Activated CD4-positive, alpha-beta T cell treated with anti-CD3 and anti-CD28 coated beads, Interleukin-2, amount 10 ng/mL, durations not matched to agents 7 days and 5 days (primary cell): Measurements from ENCODE around the gene SOAT1. TPM values are rescaled to one million over a fixed set of nuclear protein-coding genes. Genes with fewer than 3 reads are reported as not detected.
A peak's percentile ranks its signal among the peaks of the same experiment; 100 is the strongest.
"Not testable (repeated sequence)": the region's sequence is repeated elsewhere in the genome, so short reads cannot be mapped to it uniquely, and the experiment has no call there.

Source experiments
- CTCF ChIA-PET: fragments of 350-600 bp; sonication (Branson Sonifier 250); formaldehyde crosslinking; loops from one replicate; lab custom pipeline; 2021; ENCODE audit warnings: antibody characterized with exemption; lab: Charles Lee
- POLR2A ChIA-PET: fragments of 350-600 bp; sonication (Branson Sonifier 250); formaldehyde crosslinking; loops from one replicate; lab custom pipeline; 2021; ENCODE audit warnings: antibody characterized with exemption; lab: Charles Lee
- DNase-seq: peaks from one replicate; pipeline ENCODE4 v3.0.0-alpha.2; 2020
- H3K27ac Mint-ChIP-seq: one replicate; pipeline ENCODE4 v1.8.0; 2021; ENCODE audit warnings: mild to moderate bottlenecking, moderate library complexity, mixed read lengths
- H3K27me3 Mint-ChIP-seq: one replicate; pipeline ENCODE4 v1.8.0; 2021; ENCODE audit warnings: mixed read lengths
- H3K36me3 Mint-ChIP-seq: one replicate; pipeline ENCODE4 v1.8.0; 2021; ENCODE audit warnings: low read depth, mixed read lengths
- H3K4me1 Mint-ChIP-seq: one replicate; pipeline ENCODE4 v1.8.0; 2021; ENCODE audit warnings: mixed read lengths
- H3K4me3 Mint-ChIP-seq: one replicate; pipeline ENCODE4 v1.8.0; 2021; ENCODE audit warnings: mild to moderate bottlenecking, moderate library complexity, mixed read lengths
- H3K9me3 Mint-ChIP-seq: one replicate; pipeline ENCODE4 v1.8.0; 2021; ENCODE audit warnings: mixed read lengths
- total RNA-seq, 2 experiments: library from RNA; stranded (reverse); gene quantifications; one replicate each; pipeline ENCODE4 v1.2.3, GENCODE V29; 2021

SOAT1 gene
- total RNA-seq, 2 experiments from 2014 or later = 62.3 to 68.9 TPM

DNA sequence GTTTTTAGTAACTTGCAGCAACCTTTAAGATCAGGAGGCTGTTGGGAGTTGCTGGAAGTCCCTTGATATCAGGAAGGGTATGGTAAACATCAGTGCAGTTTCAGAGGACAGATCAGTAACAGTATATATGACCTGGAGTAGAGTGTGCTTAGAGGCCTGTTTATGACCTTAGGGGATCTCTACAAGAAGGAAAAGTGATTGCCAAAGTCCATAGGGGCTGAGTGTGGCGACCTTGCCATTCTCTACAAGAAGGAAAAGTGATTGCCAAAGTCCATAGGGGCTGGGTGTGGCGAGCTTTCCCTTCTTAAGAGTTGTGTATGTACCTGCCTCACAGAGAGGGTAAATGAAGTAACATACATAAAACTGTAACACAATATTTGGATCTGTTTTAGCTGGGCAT, 43.7 kb downstream of the SOAT1 start:
- ChIA-PET POLR2A (no interaction called here), CTCF (interaction anchor here (1.0 kb wide), 1 partner anchor 437 kb away, joined by 3 read pairs; no protein-coding TSS in a partner anchor)
- Mint-ChIP-seq H3K9me3 (no peaks in the 10 kb centered on the region), H3K4me1 (peaks cover 16% of the 10 kb centered on the region), H3K36me3 (peaks cover 31% of the 10 kb centered on the region), H3K4me3 (no peak overlapping the region), H3K27me3 (no peaks in the 10 kb centered on the region), H3K27ac (no peak overlapping the region)
- no peak for DNase-seq

GRCh38 chr1:179337942-179338560, 44.5 kb downstream of the SOAT1 start:
- Mint-ChIP-seq H3K9me3 (no peaks in the 10 kb centered on the region), H3K4me1 (peaks cover 16% of the 10 kb centered on the region), H3K4me3 (no peak overlapping the region), H3K27me3 (no peaks in the 10 kb centered on the region), H3K36me3 (peaks cover 37% of the 10 kb centered on the region), H3K27ac (peak overlapping the region; percentile 46)
- no peak for DNase-seq
- ChIA-PET CTCF (no interaction called here), POLR2A (no interaction called here)

- CTCF ChIA-PET = interaction anchor here (0.6 to 0.7 kb wide), 3 partner anchors 62 to 1655 kb away, joined by 3 read pairs; no protein-coding TSS in a partner anchor
- DNase-seq = no peak
- POLR2A ChIA-PET = no interaction called here
- no peak overlapping the region for H3K27ac Mint-ChIP-seq
- no peaks in the 10 kb centered on the region for H3K9me3 Mint-ChIP-seq
- H3K4me1 Mint-ChIP-seq = peaks cover 5% of the 10 kb centered on the region
- H3K4me3 Mint-ChIP-seq = no peak overlapping the region
- H3K36me3 Mint-ChIP-seq = peaks cover 37% of the 10 kb centered on the region
- H3K27me3 Mint-ChIP-seq = no peaks in the 10 kb centered on the region
Observed at GRCh38 chr1:179340918-179341317, 47.3 kb downstream of the SOAT1 start.

GRCh38 chr1:179341943-179342547, 48.4 kb downstream of the SOAT1 start:
- no peaks in the 10 kb centered on the region for H3K27me3 Mint-ChIP-seq
- DNase-seq = no peak
- no peaks in the 10 kb centered on the region for H3K9me3 Mint-ChIP-seq
- H3K4me3 Mint-ChIP-seq = no peak overlapping the region
- POLR2A ChIA-PET = no interaction called here
- H3K27ac Mint-ChIP-seq = no peak overlapping the region
- CTCF ChIA-PET = no interaction called here
- peaks cover 5% of the 10 kb centered on the region for H3K4me1 Mint-ChIP-seq
- peaks cover 40% of the 10 kb centered on the region for H3K36me3 Mint-ChIP-seq

DNA sequence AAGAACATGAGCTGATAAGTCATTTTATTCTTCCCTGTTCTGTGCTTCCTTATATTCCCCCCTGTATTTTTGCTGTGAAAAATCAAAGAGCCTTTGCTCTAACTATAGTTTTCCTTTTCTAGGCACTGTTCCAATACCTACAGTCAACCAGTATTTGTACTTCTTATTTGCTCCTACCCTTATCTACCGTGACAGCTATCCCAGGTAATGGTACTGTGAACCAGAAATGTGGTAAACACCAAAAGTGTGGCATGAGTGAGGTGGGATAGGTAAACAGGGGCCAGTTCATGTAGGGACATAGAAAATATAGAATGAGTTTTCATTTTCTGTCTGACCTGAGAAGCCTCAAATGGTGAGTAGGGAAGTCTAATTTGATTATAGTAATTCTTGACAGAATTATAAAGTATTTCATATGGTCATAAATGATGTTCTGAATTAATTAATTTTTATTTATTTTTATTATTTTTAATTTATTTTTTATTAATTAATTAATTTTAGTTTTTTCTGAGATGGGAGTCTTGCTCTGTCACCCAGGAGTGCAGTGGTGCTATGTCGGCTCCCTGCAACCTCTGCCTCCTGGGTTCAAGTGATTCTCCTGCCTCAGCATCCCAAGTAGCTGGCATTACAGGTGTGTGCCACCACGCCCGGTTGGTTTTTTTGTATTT, 49.3 kb downstream of the SOAT1 start:
- H3K9me3 Mint-ChIP-seq = no peaks in the 10 kb centered on the region
- no peak overlapping the region for H3K4me3 Mint-ChIP-seq
- POLR2A ChIA-PET = no interaction called here
- CTCF ChIA-PET = no interaction called here
- peaks cover 5% of the 10 kb centered on the region for H3K4me1 Mint-ChIP-seq
- H3K27me3 Mint-ChIP-seq = no peaks in the 10 kb centered on the region
- no peak for DNase-seq
- H3K27ac Mint-ChIP-seq = no peak overlapping the region
- H3K36me3 Mint-ChIP-seq = peaks cover 34% of the 10 kb centered on the region

DNA sequence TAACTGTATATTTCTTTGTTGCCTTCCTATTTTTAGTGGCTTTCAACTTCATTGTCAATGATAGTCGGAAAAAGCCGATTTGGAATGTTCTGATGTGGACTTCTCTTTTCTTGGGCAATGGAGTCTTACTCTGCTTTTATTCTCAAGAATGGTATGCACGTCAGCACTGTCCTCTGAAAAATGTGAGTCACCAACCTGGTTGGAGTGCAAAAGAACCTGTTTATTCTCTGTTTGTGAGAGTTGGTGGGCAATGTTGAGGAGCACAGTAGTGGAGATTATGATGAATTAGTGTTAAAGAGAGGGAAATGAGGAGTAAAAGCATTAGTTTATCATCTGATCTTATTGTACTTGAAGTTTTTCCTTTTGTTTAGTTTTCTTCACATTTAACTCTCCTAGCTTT, 57.7 kb downstream of the SOAT1 start:
- peaks cover 2% of the 10 kb centered on the region for H3K4me1 Mint-ChIP-seq
- H3K27me3 Mint-ChIP-seq = no peaks in the 10 kb centered on the region
- H3K27ac Mint-ChIP-seq = no peak overlapping the region
- H3K36me3 Mint-ChIP-seq = peaks cover 45% of the 10 kb centered on the region
- H3K4me3 Mint-ChIP-seq = no peak overlapping the region
- CTCF ChIA-PET = no interaction called here
- no peak for DNase-seq
- H3K9me3 Mint-ChIP-seq = no peaks in the 10 kb centered on the region
- POLR2A ChIA-PET = no interaction called here

DNA sequence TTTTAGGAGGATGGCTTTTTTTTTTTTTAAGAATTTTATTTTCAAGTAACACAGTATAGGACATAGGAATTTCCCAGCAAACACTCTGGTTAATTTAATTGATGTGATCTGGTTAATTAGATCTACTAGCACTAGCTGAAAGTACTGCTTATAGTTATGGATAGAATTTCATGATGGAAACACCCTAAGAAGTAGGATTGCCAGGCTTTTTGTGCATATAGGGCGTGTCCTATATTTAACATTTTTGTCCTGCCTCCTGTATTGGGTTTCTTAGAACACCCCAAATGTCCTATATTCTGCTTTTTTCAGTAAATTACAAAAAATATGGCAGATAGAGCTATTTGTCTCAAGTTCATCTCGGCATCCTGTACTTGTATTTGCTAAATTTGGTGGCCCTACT, 58.6 kb downstream of the SOAT1 start:
- Mint-ChIP-seq H3K9me3 (no peaks in the 10 kb centered on the region), H3K4me1 (peaks cover 2% of the 10 kb centered on the region), H3K4me3 (no peak overlapping the region), H3K27ac (no peak overlapping the region), H3K36me3 (peaks cover 43% of the 10 kb centered on the region), H3K27me3 (no peaks in the 10 kb centered on the region)
- ChIA-PET POLR2A (no interaction called here), CTCF (no interaction called here)
- no peak for DNase-seq

- ChIA-PET CTCF (interaction anchor here (0.8 kb wide), 1 partner anchor 19 kb away, joined by 3 read pairs; no protein-coding TSS in a partner anchor), POLR2A (no interaction called here)
- peaks cover 39% of the 10 kb centered on the region for H3K36me3 Mint-ChIP-seq
- no peak overlapping the region for H3K27ac Mint-ChIP-seq
- H3K9me3 Mint-ChIP-seq = no peaks in the 10 kb centered on the region
- peaks cover 2% of the 10 kb centered on the region for H3K4me1 Mint-ChIP-seq
- no peak for DNase-seq
- no peaks in the 10 kb centered on the region for H3K27me3 Mint-ChIP-seq
- no peak overlapping the region for H3K4me3 Mint-ChIP-seq
Observed at GRCh38 chr1:179353546-179353945, 59.9 kb downstream of the SOAT1 start.

DNA sequence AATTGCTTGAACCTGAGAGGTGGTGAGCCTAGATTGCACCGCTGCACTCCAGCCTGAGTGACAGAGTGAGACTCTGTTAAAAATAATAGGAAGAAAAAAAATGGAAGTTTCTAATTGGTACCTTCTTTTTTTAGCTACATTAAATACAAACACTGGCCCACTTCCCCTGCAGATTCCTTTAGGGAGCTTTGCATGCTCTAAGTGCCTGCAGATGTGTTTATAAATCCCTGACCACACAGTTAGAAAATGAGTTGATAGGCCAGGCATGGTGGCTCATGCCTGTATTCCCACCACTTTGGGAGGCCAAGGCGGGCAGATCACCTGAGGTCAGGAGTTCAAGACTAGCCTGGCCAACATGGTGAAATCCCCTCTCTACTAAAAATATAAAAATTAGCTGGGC, 68.0 kb downstream of the SOAT1 start:
- H3K27me3 Mint-ChIP-seq, H3K4me3 Mint-ChIP-seq, POLR2A ChIA-PET, CTCF ChIA-PET, H3K9me3 Mint-ChIP-seq, H3K36me3 Mint-ChIP-seq, H3K27ac Mint-ChIP-seq, DNase-seq: not testable (repeated sequence)
- peaks cover 13% of the 10 kb centered on the region for H3K4me1 Mint-ChIP-seq

DNA sequence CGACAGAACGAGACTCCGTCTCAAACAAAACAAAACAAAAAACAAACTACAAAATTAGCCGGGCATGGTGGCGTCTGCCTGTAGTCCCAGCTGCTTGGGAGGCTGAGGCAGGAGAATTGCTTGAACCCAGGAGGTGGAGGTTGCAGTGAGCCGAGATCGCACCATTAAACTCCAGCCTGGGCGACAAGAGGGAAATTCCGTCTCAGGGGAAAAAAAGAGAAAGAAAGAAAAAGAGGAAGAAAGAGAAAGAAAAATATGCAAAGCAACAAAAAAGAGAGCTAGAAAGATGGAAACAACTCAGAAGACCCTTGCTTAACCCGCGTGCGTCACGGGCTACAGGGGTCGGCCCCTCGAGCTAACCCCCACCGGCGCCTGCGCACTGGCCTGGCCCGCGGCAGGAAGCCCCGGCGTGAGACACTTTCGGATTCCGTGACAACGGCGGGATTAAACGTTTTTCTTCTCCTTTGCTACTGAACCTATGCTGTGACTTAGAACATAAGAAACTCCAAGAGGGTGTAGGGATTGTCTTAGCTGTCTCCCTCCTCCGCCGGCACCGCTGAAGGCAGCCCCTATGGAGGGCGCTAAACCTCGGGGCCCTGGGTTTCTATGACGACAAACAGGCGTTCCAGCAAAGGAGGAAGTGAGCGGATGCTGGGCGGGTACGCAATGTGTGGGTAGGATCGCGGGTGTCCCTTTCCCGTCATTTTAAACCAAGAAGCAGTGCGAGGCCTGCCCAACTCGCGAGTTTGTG, 71.9 kb downstream of the SOAT1 start, which contains the start of gene AXDND1:
AXDND1 (plus strand) TSS at position 630 of the 751 bp plus-strand sequence. CDS start 539 bp downstream, outside the sequence.
- ChIA-PET POLR2A (interaction anchor here (0.9 kb wide), 1 partner anchor 72 kb away, joined by 3 read pairs; the partner anchor contains the start of gene SOAT1), CTCF (interaction anchor here (0.9 to 1.1 kb wide), 4 partner anchors 9 to 273 kb away, joined by 3 read pairs; no protein-coding TSS in a partner anchor)
- Mint-ChIP-seq H3K36me3 (no peaks in the 10 kb centered on the region), H3K4me3 (peak within 1 kb of the TSS; percentile 85), H3K4me1 (peaks cover 20% of the 10 kb centered on the region), H3K9me3 (no peaks in the 10 kb centered on the region), H3K27ac (peak within 1 kb of the TSS; percentile 100), H3K27me3 (no peaks in the 10 kb centered on the region)
- DNase-seq = peak; percentile 94

DNA sequence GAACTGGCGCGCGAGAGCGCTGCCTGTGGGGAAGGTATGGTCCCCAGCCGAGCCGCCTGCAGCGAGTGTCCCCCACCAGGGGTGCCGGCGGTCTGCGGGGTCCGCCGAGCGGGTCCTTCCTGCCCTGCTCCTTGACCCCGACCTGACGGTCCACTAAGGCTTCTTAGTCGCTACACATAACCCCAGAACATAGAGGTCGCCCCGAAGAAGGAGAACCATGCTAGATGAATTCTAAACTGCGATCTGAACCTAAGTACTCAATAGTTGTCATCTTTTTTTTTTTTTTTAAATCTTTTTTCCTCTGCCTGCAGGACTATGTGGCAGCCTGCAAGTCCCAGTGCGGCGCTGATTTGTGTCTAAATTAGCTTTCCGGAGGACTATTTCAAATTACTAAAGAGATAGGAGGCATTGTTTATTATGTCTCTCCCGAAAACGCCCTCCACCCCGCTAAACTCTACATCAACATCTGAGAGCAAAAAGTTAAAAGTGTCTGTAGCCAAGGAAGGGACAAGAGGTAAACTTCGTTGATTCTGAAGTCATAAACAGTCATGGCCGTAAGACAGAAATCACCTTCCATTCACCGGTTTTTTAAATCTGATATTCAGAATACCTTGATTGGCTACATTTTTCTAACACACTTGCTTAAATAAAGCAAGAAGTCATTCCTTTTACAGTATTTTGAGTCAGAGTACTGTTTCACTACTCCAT, 72.7 kb downstream of the SOAT1 start:
- Mint-ChIP-seq H3K27ac (peak overlapping the region; percentile 100), H3K9me3 (no peaks in the 10 kb centered on the region), H3K4me1 (peaks cover 20% of the 10 kb centered on the region), H3K27me3 (no peaks in the 10 kb centered on the region), H3K4me3 (peak overlapping the region; percentile 85), H3K36me3 (no peaks in the 10 kb centered on the region)
- ChIA-PET POLR2A (no interaction called here), CTCF (interaction anchor here (1.0 to 1.1 kb wide), 2 partner anchors 19 to 70 kb away, joined by 3 read pairs; no protein-coding TSS in a partner anchor)
- DNase-seq = peak; percentile 18

DNA sequence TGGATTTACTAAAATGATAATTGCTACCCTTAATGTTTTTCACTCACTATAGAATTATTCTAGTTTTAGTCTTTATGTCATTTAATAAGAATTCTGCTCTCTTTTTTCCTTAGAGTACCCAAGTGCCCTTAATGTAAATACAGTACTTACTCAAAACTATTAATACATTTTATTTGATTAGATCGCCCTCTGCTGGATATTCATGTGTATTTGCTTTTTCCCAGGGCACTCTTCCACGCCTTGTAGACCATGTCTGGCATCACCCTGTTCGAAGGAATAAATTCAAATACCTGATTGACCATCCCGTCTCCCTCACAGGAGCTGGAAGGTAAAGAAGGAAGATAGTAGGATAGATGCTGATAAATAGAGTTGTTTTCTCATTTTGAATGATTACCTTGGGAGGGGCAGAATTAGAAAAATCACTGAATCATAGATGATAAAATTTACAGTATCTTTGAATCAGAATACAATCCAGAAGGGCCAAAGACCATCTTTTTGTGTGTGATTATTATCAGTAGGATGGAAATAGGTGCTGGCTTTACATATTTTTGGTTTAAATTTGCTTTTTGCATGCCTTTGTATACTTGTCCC, 76.2 kb downstream of the SOAT1 start:
- ChIA-PET CTCF (interaction anchor here (0.6 to 1.0 kb wide), 2 partner anchors 249 to 335 kb away, joined by 3 read pairs; no protein-coding TSS in a partner anchor), POLR2A (no interaction called here)
- peak; percentile 54 for DNase-seq

More for the DNA sequence above, 76.2 kb downstream of the SOAT1 start:
- Mint-ChIP-seq H3K36me3 (no peaks in the 10 kb centered on the region), H3K9me3 (no peaks in the 10 kb centered on the region), H3K27me3 (peaks cover 1% of the 10 kb centered on the region), H3K4me1 (peaks cover 20% of the 10 kb centered on the region), H3K4me3 (no peak overlapping the region), H3K27ac (no peak overlapping the region)
